ENCODE data around the gene ZNF708. TPM values are rescaled to one million over a fixed set of nuclear protein-coding genes. Genes with fewer than 3 reads are reported as not detected.

Gene ZNF708
- total and polyA plus RNA-seq, 2 of the 8 experiments (the other 6 are each of a cell fraction or from before 2014, with no cell fraction given) = 4.1 to 40.0 TPM

DNA sequence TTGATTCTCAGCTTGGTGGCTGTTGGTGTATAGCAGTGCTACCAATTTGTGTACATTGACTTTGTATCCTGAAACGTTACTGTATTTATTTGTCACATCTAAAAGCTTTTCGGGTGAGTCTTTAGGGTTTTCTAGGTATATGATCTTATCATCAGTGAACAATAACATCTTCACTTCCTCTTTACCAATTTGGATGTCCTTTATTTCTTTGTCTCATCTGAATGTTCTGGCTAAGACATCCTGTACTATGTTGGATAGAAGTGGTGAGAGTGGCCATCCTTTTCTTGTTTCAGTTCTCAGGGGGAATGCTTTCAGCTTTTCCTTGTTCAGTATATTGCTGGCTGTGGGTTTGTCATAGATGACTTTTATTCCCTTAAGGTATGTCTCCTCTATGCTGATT, 23.6 kb upstream of the ZNF708 start:
- no peaks in the 10 kb centered on the region for H3K79me1 ChIP-seq (ENCODE audit: low read depth, low read length)
- DNase-seq (ENCODE audit: low read depth in 1 of 2, low spot score in 2 of 2) (no peak), FAIRE-seq (no peak)
- no peak overlapping the region for H4K5ac ChIP-seq (ENCODE audit: insufficient read length, low read depth, low read length)
- H3K36me3 ChIP-seq (ENCODE audit: control insufficient read depth in 2 of 4, insufficient read depth in 4 of 4, low read length in 3 of 4) = no peaks in the 10 kb centered on the region
- no peak overlapping the region for H4K91ac ChIP-seq (replicated peaks; ENCODE audit: insufficient read length, low read length)
- H3K23me2 ChIP-seq (ENCODE audit: low read depth, low read length) = no peaks in the 10 kb centered on the region
- no peak overlapping the region for H2BK15ac ChIP-seq (ENCODE audit: low read length)
- no peak overlapping the region for H2AFZ ChIP-seq (ENCODE audit: low read length)
- no peaks in the 10 kb centered on the region for H3K79me2 ChIP-seq (ENCODE audit: control insufficient read depth in 1 of 2, insufficient read depth in 2 of 2, low read length in 2 of 2)
- no peak overlapping the region for H3K18ac ChIP-seq (ENCODE audit: extremely low read depth, low read length)
- no peak overlapping the region for H3K4me3 ChIP-seq (ENCODE audit: extremely low read depth in 1 of 4, insufficient read depth in 2 of 4, low read depth in 3 of 4, low read length in 4 of 4)
- no peak overlapping the region for H2BK120ac ChIP-seq (replicated peaks; ENCODE audit: low read depth, low read length)
- H3K9me3 ChIP-seq (ENCODE audit: insufficient read depth in 2 of 2, low read depth in 1 of 2, low read length in 1 of 2) = peaks cover 5 to 6% of the 10 kb centered on the region in 2 experiments; a peak in 3 of 4 replicates
- no peak overlapping the region for H3K23ac ChIP-seq (ENCODE audit: insufficient read length)
- CTCF ChIA-PET (ENCODE audit: partially characterized antibody) = interaction anchor here (1.0 kb wide), 1 partner anchor 130 kb away, joined by 3 read pairs; no protein-coding TSS in a partner anchor
- H2AK5ac ChIP-seq (ENCODE audit: low read depth, low read length) = no peak overlapping the region
- POLR2A ChIA-PET (ENCODE audit: partially characterized antibody) = interaction anchor here (1.2 to 1.5 kb wide), 2 partner anchors 23 to 44 kb away, joined by 3 to 4 read pairs; partner anchors contain the start of gene ZNF493
- H4K8ac ChIP-seq (ENCODE audit: extremely low read depth, insufficient read depth, low read length) = no peak overlapping the region
- no peaks in the 10 kb centered on the region for H4K20me1 ChIP-seq (replicated peaks in 1 of 2; ENCODE audit: control insufficient read depth in 1 of 2, insufficient read depth in 2 of 2, low read length in 2 of 2)
- H3K4ac ChIP-seq (replicated peaks; ENCODE audit: insufficient read length, low read depth, low read length) = no peak overlapping the region
- no peak overlapping the region for H3K27ac ChIP-seq (ENCODE audit: low read depth, low read length)
- no peaks in the 10 kb centered on the region for H3K4me1 ChIP-seq (replicated peaks in 1 of 4; ENCODE audit: control insufficient read depth in 3 of 4, insufficient read depth in 4 of 4, low read length in 3 of 4)
- 56% methylated on average over 2 of the region's 2 CpGs; no CpG with 5 or more reads in 1 of the 2 experiments for WGBS, 2 experiments (ENCODE audit: extremely low coverage in 1 of 2, insufficient coverage in 1 of 2, insufficient read length in 1 of 2, insufficient replicate concordance in 2 of 2, low coverage in 1 of 2, low lambda C conversion rate in 2 of 2, missing lambda C conversion rate in 1 of 2)
- H2BK20ac ChIP-seq (ENCODE audit: low read length) = no peak overlapping the region
- H2BK5ac ChIP-seq (ENCODE audit: low read depth, low read length) = no peak overlapping the region
- H3K9ac ChIP-seq (replicated peaks in 1 of 4; ENCODE audit: extremely low read depth in 1 of 4, low read depth in 3 of 4, low read length in 3 of 4) = no peak overlapping the region
- no peak overlapping the region for H2BK12ac ChIP-seq (ENCODE audit: low read depth, low read length)
- H3K27me3 ChIP-seq (replicated peaks in 1 of 4; ENCODE audit: control insufficient read depth in 3 of 4, extremely low read depth in 1 of 4, insufficient read depth in 3 of 4, low read length in 3 of 4) = no peaks in the 10 kb centered on the region
- H3K56ac ChIP-seq (replicated peaks; ENCODE audit: insufficient read length, low read depth, low read length) = no peak overlapping the region
- no peak overlapping the region for H3K4me2 ChIP-seq (ENCODE audit: insufficient read depth in 1 of 2, low read depth in 2 of 2, low read length in 2 of 2)
- no peak overlapping the region for H3K14ac ChIP-seq (ENCODE audit: insufficient read length)
- no peak for TF ChIP-seq ATF3 (IDR thresholded peaks at IDR 0.05; ENCODE audit: insufficient read depth, low read depth, low read length)
- TF ChIP-seq SAP30 (IDR thresholded peaks at IDR 0.05; ENCODE audit: insufficient read depth, insufficient replicate concordance, low read length) = no peak
- TF ChIP-seq CBX8 (IDR thresholded peaks at IDR 0.05; ENCODE audit: borderline replicate concordance, low read depth, low read length) = no peak
- no peak for TF ChIP-seq CHD2 (IDR thresholded peaks at IDR 0.05; ENCODE audit: low read length)
- no peak for TF ChIP-seq SP4 (IDR thresholded peaks at IDR 0.05; ENCODE audit: low read length)
- no peak for TF ChIP-seq FOSL1 (IDR thresholded peaks at IDR 0.05; ENCODE audit: insufficient read depth, low read depth, low read length)
- TF ChIP-seq CEBPB (IDR thresholded peaks at IDR 0.05; ENCODE audit: low read depth, low read length) = no peak
- TF ChIP-seq SIRT6 (IDR thresholded peaks at IDR 0.05; ENCODE audit: low read length) = no peak
- no peak for TF ChIP-seq SUZ12 (IDR thresholded peaks at IDR 0.05; ENCODE audit: low read length)
- TF ChIP-seq SIN3A (conservative IDR thresholded peaks at IDR 0.05 in 1 of 2, IDR thresholded peaks at IDR 0.05 in 1 of 2; ENCODE audit: low read depth in 1 of 2, low read length in 2 of 2) = no peak
- no peak for TF ChIP-seq TAF7 (optimal IDR thresholded peaks at IDR 0.05; ENCODE audit: borderline replicate concordance, low read depth, low read length)
- TF ChIP-seq NRF1 (IDR thresholded peaks at IDR 0.05; ENCODE audit: low read depth, low read length) = no peak
- TF ChIP-seq USF2 (IDR thresholded peaks at IDR 0.05; ENCODE audit: low read length) = no peak
